HCT116 (cell line): ENCODE data around the gene SPCS3. TPM values are rescaled to one million over a fixed set of nuclear protein-coding genes. Genes with fewer than 3 reads are reported as not detected.

ENCODE experiments used
- ATAC-seq: fragments of 200-7000 bp; cut with Tn5 transposase; 2 replicates; pipeline ENCODE4 v1.9.1; 2020; ENCODE audit warnings: mild to moderate bottlenecking, moderate library complexity
- BruUV-seq: library from RNA; stranded (reverse); fragments of 400-500 nt; replicated peaks from 2 replicates; lab custom pipeline; 2021; lab: Mats Ljungman, UMichigan
- CTCF ChIA-PET: fragments of 300-600 bp; sonication (Branson Sonifier 250); formaldehyde crosslinking; loops from one replicate; lab custom pipeline; 2021; ENCODE audit warnings: antibody characterized with exemption; lab: Charles Lee
- POLR2A ChIA-PET: fragments of 300-600, 350-600 bp; sonication (Branson Sonifier 250); formaldehyde crosslinking; loops from one replicate; lab custom pipeline; 2021; ENCODE audit warnings: antibody characterized with exemption; lab: Charles Lee
- RAD21 ChIA-PET, 2 experiments: fragments of 300-600 bp; sonication (Branson Sonifier 250); formaldehyde crosslinking; loops; one replicate each; lab custom pipeline; 2023; ENCODE audit warnings: low total read pairs in 2 of 2; ENCODE audit not compliant: uncharacterized antibody in 2 of 2, unreplicated experiment in 2 of 2, low non-redundant PET in 1 of 2; lab: Charles Lee
- DNase-seq: peaks from one replicate; pipeline ENCODE4 v3.0.0-alpha.2; 2010; ENCODE audit warnings: low read depth, low spot score
- H2AFZ ChIP-seq: fragments of 200-600 bp; shearing (Covaris generic), sonication (generic); 2 replicates; pipeline ENCODE4 v1.6.1; 2017; ENCODE audit warnings: low read depth, mixed run types, mixed read lengths, antibody characterized with exemption, low read length; ENCODE audit not compliant: poor library complexity, severe bottlenecking
- H3K27ac ChIP-seq: 2 replicates; pipeline ENCODE4 v1.5.1; 2012; ENCODE audit warnings: low read depth, low read length
- H3K27me3 ChIP-seq: fragments of 200-600 bp; sonication (generic); 2 replicates; pipeline ENCODE4 v1.6.1; 2016; ENCODE audit warnings: mixed run types, low read length, mixed read lengths; ENCODE audit not compliant: insufficient read depth
- H3K36me3 ChIP-seq, 2 experiments: fragments of 200-500 bp in 1 of 2; fragments of 200-600 bp in 1 of 2; sonication (Bioruptor generic) in 1 of 2; sonication (generic) in 1 of 2; 2 replicates each; pipeline versions ENCODE4 v1.5.1 to v1.6.1; 2014 to 2016; ENCODE audit warnings: low read length in 2 of 2, inconsistent platforms in 1 of 2, mixed read lengths in 1 of 2, mixed run types in 1 of 2; ENCODE audit not compliant: insufficient read depth in 2 of 2, control insufficient read depth in 1 of 2
- H3K4me1 ChIP-seq, 2 experiments: fragments of 200-600 bp in 1 of 2; sonication (generic) in 1 of 2; 2 replicates each; pipeline versions ENCODE4 v1.5.1 to v1.6.1; 2012 to 2017; ENCODE audit warnings: low read length in 2 of 2, inconsistent platforms in 1 of 2, mild to moderate bottlenecking in 1 of 2, mixed read lengths in 1 of 2, mixed run types in 1 of 2, moderate library complexity in 1 of 2; ENCODE audit not compliant: insufficient read depth in 2 of 2, control insufficient read depth in 1 of 2
- H3K4me2 ChIP-seq: fragments of 200-600 bp; sonication (generic); 2 replicates; pipeline ENCODE4 v1.6.1; 2017; ENCODE audit warnings: mixed run types, low read length, mixed read lengths
- H3K4me3 ChIP-seq, 2 experiments: fragments of 200-600 bp in 1 of 2; sonication (generic) in 1 of 2; replicated peaks in 1 of 2; 2 replicates each; pipeline ENCODE4 v1.5.1; 2011 to 2016; ENCODE audit warnings: low read length in 2 of 2, control low read depth in 1 of 2, low read depth in 1 of 2, mild to moderate bottlenecking in 1 of 2, mixed read lengths in 1 of 2, mixed run types in 1 of 2
- H3K79me2 ChIP-seq: fragments of 200-600 bp; sonication (generic); 2 replicates; pipeline ENCODE4 v1.6.1; 2017; ENCODE audit warnings: mild to moderate bottlenecking, mixed run types, low read length, moderate library complexity, mixed read lengths; ENCODE audit not compliant: insufficient read depth
- H3K9ac ChIP-seq: fragments of 200-600 bp; sonication (generic); 2 replicates; pipeline ENCODE4 v1.6.1; 2016; ENCODE audit warnings: low read length, mixed read lengths
- H3K9me2 ChIP-seq: fragments of 200-600 bp; sonication (generic), shearing (Covaris generic); 2 replicates; pipeline ENCODE4 v1.6.1; 2017; ENCODE audit warnings: mixed run types, mild to moderate bottlenecking, moderate library complexity; ENCODE audit not compliant: insufficient read depth
- H3K9me3 ChIP-seq, 2 experiments: fragments of 200-500 bp in 1 of 2; fragments of 200-600 bp in 1 of 2; sonication (Bioruptor generic) in 1 of 2; sonication (generic) in 1 of 2; 2 replicates each; pipeline ENCODE4 v1.6.1; 2014 to 2017; ENCODE audit warnings: low read length in 2 of 2, mixed read lengths in 2 of 2, inconsistent platforms in 1 of 2, low read depth in 1 of 2, mild to moderate bottlenecking in 1 of 2, mixed run types in 1 of 2, moderate library complexity in 1 of 2; ENCODE audit not compliant: control insufficient read depth in 1 of 2, insufficient read depth in 1 of 2
- H4K20me1 ChIP-seq: fragments of 200-600 bp; sonication (generic), shearing (Covaris generic); 2 replicates; pipeline ENCODE4 v1.6.1; 2017; ENCODE audit warnings: mixed run types, mild to moderate bottlenecking, moderate library complexity; ENCODE audit not compliant: insufficient read depth
- ATF3 ChIP-seq: IDR thresholded peaks from 2 replicates; pipeline ENCODE4 v1.6.1; 2012
- CBX3 ChIP-seq: IDR thresholded peaks from 2 replicates; pipeline ENCODE4 v1.6.1; 2012; ENCODE audit warnings: low read depth
- CEBPB ChIP-seq: IDR thresholded peaks from 2 replicates; pipeline ENCODE4 v1.6.1; 2012; ENCODE audit warnings: low read depth
- EGR1 ChIP-seq: IDR thresholded peaks from 2 replicates; pipeline ENCODE4 v1.6.1; 2012; ENCODE audit warnings: low read depth
- ELF1 ChIP-seq: IDR thresholded peaks from 2 replicates; pipeline ENCODE4 v1.6.1; 2012; ENCODE audit warnings: low read depth, borderline replicate concordance
- EZH2 ChIP-seq: fragments of 200-600 bp; sonication (generic); IDR thresholded peaks from 2 replicates; pipeline ENCODE4 v1.6.1; 2017; ENCODE audit warnings: antibody characterized with exemption, mixed run types
- EZH2phosphoT487 ChIP-seq: fragments of 200-600 bp; IDR thresholded peaks from 2 replicates; pipeline ENCODE4 v1.6.1; 2018; ENCODE audit warnings: antibody characterized with exemption, borderline replicate concordance
- FOSL1 ChIP-seq: IDR thresholded peaks from 2 replicates; pipeline ENCODE4 v1.6.1; 2012; ENCODE audit warnings: low read depth
- JUND ChIP-seq: IDR thresholded peaks from 2 replicates; pipeline ENCODE4 v1.6.1; 2012
- POLR2AphosphoS5 ChIP-seq: IDR thresholded peaks from 2 replicates; pipeline ENCODE4 v1.6.1; 2011; ENCODE audit warnings: mild to moderate bottlenecking, low read depth, low read length, moderate library complexity
- RAD21 ChIP-seq: IDR thresholded peaks from 2 replicates; pipeline ENCODE4 v1.6.1; 2012; ENCODE audit warnings: low read depth, mild to moderate bottlenecking
- REST ChIP-seq: IDR thresholded peaks from 2 replicates; pipeline ENCODE4 v1.6.1; 2012; ENCODE audit warnings: low read depth
- SIN3A ChIP-seq: IDR thresholded peaks from 2 replicates; pipeline ENCODE4 v1.6.1; 2012; ENCODE audit warnings: low read depth
- SP1 ChIP-seq: IDR thresholded peaks from 2 replicates; pipeline ENCODE4 v1.6.1; 2012; ENCODE audit warnings: low read depth
- SRF ChIP-seq: IDR thresholded peaks from 2 replicates; pipeline ENCODE4 v1.6.1; 2012; ENCODE audit warnings: low read depth
- TCF7L2 ChIP-seq: IDR thresholded peaks from 2 replicates; pipeline ENCODE4 v1.7.0; 2011; ENCODE audit warnings: borderline replicate concordance, inconsistent platforms; ENCODE audit not compliant: insufficient read depth, insufficient read length; ENCODE audit errors: extremely low read depth
- YY1 ChIP-seq: IDR thresholded peaks from 2 replicates; pipeline ENCODE4 v1.6.1; 2011; ENCODE audit warnings: low read length, low read depth, moderate library complexity, mild to moderate bottlenecking; ENCODE audit not compliant: insufficient replicate concordance; ENCODE audit errors: extremely low read depth
- ZFX ChIP-seq: fragments of 450-650 bp; IDR thresholded peaks from 2 replicates; pipeline ENCODE4 v1.6.1; 2017
- ZNF274 ChIP-seq: fragments of 200-500 bp; sonication (Bioruptor generic); IDR thresholded peaks from 2 replicates; pipeline ENCODE4 v1.6.1; 2014; ENCODE audit warnings: mild to moderate bottlenecking, low read depth, low read length, inconsistent platforms
- intact Hi-C: fragments of 100-400 bp; cut with micrococcal nuclease; formaldehyde crosslinking; loops from 2 replicates; pipeline ENCODE4 v1.10.0; 2022
- total RNA-seq: library from RNA; stranded (reverse); gene quantifications from one replicate; pipeline ENCODE4 v1.2.1, GENCODE V29; 2021; ENCODE audit not compliant: unreplicated experiment

The SPCS3 gene
- total RNA-seq, 1 experiment from 2014 or later: 135 TPM

- no peaks in the 10 kb centered on the region for H3K27me3 ChIP-seq
- H3K79me2 ChIP-seq: no peaks in the 10 kb centered on the region
- H2AFZ ChIP-seq: no peak overlapping the region
- no peak overlapping the region for H3K4me2 ChIP-seq
- no peaks in the 10 kb centered on the region for H3K36me3 ChIP-seq
- H3K9me2 ChIP-seq: no peaks in the 10 kb centered on the region
- H3K4me1 ChIP-seq: no peaks in the 10 kb centered on the region
- no TSS peak for BruUV-seq
- H4K20me1 ChIP-seq: no peaks in the 10 kb centered on the region
- H3K9me3 ChIP-seq: no peaks in the 10 kb centered on the region
- no peak overlapping the region for H3K4me3 ChIP-seq
- ATAC-seq (no peak), DNase-seq (no peak)
- H3K9ac ChIP-seq: no peak overlapping the region
- CTCF ChIA-PET: no interaction called here
- RAD21 ChIA-PET: no interaction called here
- no peak for TF ChIP-seq TCF7L2
- TF ChIP-seq REST: no peak
- no peak for TF ChIP-seq SP1
- TF ChIP-seq CBX3: no peak
- TF ChIP-seq RAD21: no peak
- TF ChIP-seq YY1: no peak
- no peak for TF ChIP-seq ELF1
- no peak for TF ChIP-seq FOSL1
- no peak for TF ChIP-seq EZH2phosphoT487
- TF ChIP-seq SRF: no peak
- TF ChIP-seq ATF3: no peak
- no peak for TF ChIP-seq ZNF274
- no peak for TF ChIP-seq ZFX
- TF ChIP-seq EZH2: no peak
- no peak for TF ChIP-seq POLR2AphosphoS5
- TF ChIP-seq CEBPB: no peak
- no peak for TF ChIP-seq JUND
- TF ChIP-seq SIN3A: no peak
- TF ChIP-seq EGR1: no peak
- intact Hi-C loops: no loop called here
- H3K27ac ChIP-seq: no peak overlapping the region
- POLR2A ChIA-PET: no interaction called here
Measured at GRCh38 chr4:176360446-176360845, 40.7 kb downstream of the SPCS3 start.
